ENCODE results near the gene SERPINA9.
A peak's percentile ranks its signal among the peaks of the same experiment; 100 is the strongest.
"Not testable (repeated sequence)": the region's sequence is repeated elsewhere in the genome, so short reads cannot be mapped to it uniquely, and the experiment has no call there.

The SERPINA9 gene

DNA sequence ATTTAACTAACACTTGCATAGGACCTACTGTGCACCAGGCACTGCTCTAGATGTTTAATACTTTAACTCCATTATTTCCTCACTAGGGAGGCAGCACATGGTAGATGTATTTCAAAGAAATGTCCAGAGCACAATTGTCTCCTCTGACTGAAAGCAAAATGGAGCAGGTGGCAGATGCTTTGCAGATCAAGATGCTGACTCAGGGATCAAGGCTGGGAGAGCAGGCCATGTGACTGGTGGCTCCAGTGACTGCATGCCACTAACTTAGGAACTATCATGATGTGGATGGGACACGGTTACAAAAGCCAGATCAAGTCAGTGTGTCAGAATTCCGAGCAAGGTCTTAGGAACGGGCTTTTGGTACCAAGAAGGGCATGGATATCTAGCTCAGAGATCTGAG is 51.6 kb downstream of the SERPINA9 start:
- TF ChIP-seq, protein P1, sequence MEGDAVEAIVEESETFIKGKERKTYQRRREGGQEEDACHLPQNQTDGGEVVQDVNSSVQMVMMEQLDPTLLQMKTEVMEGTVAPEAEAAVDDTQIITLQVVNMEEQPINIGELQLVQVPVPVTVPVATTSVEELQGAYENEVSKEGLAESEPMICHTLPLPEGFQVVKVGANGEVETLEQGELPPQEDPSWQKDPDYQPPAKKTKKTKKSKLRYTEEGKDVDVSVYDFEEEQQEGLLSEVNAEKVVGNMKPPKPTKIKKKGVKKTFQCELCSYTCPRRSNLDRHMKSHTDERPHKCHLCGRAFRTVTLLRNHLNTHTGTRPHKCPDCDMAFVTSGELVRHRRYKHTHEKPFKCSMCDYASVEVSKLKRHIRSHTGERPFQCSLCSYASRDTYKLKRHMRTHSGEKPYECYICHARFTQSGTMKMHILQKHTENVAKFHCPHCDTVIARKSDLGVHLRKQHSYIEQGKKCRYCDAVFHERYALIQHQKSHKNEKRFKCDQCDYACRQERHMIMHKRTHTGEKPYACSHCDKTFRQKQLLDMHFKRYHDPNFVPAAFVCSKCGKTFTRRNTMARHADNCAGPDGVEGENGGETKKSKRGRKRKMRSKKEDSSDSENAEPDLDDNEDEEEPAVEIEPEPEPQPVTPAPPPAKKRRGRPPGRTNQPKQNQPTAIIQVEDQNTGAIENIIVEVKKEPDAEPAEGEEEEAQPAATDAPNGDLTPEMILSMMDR (IDR thresholded peaks at IDR 0.05; ENCODE audit: low read depth, low read length) = no peak
- DNase-seq (ENCODE audit: low read depth in 2 of 2) = no peak
- no peak overlapping the region for H3K4me3 ChIP-seq (replicated peaks in 1 of 2; ENCODE audit: low read depth in 2 of 2, low read length in 2 of 2)

DNA sequence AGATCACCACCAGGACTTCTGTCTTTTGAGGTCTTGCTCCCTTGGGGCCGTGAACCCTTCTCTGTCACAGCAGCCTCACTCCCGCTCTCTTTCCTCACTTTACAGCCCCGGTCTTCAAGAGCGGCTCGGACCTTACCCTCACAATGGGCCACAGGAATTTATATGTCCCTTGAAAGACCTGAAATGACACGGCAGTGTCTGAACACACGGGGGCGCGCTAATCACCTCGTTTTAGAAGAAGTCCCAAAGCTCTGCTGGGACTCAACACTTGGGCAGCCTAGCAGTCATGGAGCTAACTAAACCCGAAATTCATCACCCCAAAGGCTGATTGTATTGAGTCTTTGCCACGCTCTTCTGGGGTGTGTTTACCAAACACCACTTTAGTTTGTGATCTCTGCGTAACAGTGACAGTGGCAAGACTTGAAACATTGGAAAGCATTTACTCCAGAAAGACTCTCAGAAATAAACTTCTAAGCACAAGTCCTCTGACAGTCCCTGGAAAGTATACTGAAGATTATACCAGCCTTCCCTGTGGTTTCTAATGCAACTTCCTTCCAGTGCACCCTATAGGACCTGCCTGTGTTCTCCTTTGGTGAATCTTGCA is 52.4 kb downstream of the SERPINA9 start:
- H3K4me3 ChIP-seq (replicated peaks in 1 of 2; ENCODE audit: low read depth in 2 of 2, low read length in 2 of 2) = peak overlapping the region in 1 of 2 donors; percentile 18
- peak; percentile 79 to 83 for DNase-seq (ENCODE audit: low read depth in 2 of 2)
- TF ChIP-seq, protein P1 (IDR thresholded peaks at IDR 0.05; ENCODE audit: low read depth, low read length) = peak; percentile 77

DNA sequence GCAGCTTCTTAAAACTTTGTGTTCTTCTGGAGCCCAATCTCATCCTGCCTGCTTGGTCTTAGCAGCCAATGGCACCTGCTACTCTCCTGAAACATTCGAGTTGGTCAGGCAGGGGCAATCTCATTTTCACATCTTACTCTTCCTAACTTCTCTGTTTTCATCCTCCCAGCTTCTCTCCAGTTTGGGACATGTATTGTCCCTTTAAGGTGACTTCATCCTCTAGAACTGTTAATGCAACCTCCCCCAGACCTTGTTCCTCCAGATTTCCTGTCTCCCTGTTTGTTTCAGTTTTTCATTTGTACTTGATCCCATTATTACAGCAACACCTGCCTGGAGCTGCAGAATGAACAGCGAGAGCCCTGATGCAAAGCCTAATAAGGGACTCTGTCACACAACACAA is 54.7 kb downstream of the SERPINA9 start:
- DNase-seq (ENCODE audit: low read depth in 2 of 2) = no peak
- TF ChIP-seq, protein P1 (IDR thresholded peaks at IDR 0.05; ENCODE audit: low read depth, low read length) = no peak
- H3K4me3 ChIP-seq (replicated peaks in 1 of 2; ENCODE audit: low read depth in 2 of 2, low read length in 2 of 2) = no peak overlapping the region

DNA sequence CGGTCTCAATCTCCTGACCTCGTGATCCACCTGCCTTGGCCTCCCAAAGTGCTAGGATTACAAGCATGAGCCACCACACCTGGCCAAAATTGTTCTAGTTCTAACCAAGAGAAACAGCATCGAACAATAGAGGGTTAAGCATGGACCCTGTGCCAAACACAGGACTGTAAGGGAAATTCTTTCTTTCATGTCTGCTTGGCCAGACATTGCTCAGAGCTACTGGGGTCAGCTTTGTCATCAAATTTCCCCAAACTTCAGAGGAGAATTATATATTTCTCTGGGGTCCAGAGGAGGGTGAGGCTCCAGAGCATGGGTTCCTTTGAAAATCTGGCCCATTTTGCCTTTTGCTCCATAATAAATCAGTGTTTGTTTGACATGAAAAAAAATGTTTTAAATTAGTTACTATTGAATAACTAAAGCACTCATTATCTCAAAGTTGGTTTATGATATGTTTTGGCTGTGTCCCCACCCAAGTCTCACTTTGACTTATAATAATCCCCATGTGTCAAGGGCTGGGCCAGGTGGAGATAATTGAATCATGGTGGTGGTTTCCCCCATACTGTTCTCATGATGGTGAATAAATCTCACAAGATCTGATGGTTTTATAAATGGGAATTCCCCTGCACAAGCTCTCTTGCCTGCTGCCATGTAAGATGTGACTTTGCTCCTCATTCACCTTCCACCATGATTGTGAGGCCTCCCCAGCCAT is 58.3 kb downstream of the SERPINA9 start:
- H3K4me3 ChIP-seq (replicated peaks in 1 of 2; ENCODE audit: low read depth in 2 of 2, low read length in 2 of 2); DNase-seq (ENCODE audit: low read depth in 2 of 2): not testable (repeated sequence)
